Measurements from ENCODE around the gene SBF2. TPM values are rescaled to one million over a fixed set of nuclear protein-coding genes. Genes with fewer than 3 reads are reported as not detected.

The SBF2 gene
- total RNA-seq, 2 donors from 2014 or later: 13.4 to 28.8 TPM

GRCh38 chr11:10301656-10302358 is 7.8 kb upstream of the SBF2 start:
- ATAC-seq (replicated peaks in 1 of 2) (no peak), DNase-seq (no peak)
- no peak overlapping the region for H3K27ac Mint-ChIP-seq
- peaks cover 88% of the 10 kb centered on the region for H3K27me3 Mint-ChIP-seq (ENCODE audit: low read depth)
- H3K9me3 Mint-ChIP-seq: no peaks in the 10 kb centered on the region
- peaks cover 57% of the 10 kb centered on the region for H3K4me1 Mint-ChIP-seq (ENCODE audit: low read depth)
- H3K36me3 Mint-ChIP-seq (ENCODE audit: insufficient read depth in 2 of 2): peaks cover 3 to 4% of the 10 kb centered on the region in 2 donors
- peak overlapping the region; percentile 92 to 93 for H3K4me3 Mint-ChIP-seq

- Mint-ChIP-seq H3K27ac (no peak overlapping the region), H3K27me3 (ENCODE audit: low read depth) (peaks cover 78% of the 10 kb centered on the region), H3K4me3 (peak overlapping the region; percentile 7 to 35)
These were observed 4.3 kb upstream of the SBF2 start for GRCh38 chr11:10298342-10298741.

GRCh38 chr11:10295064-10295901 is 1.3 kb upstream of the SBF2 start:
- Mint-ChIP-seq H3K4me1 (ENCODE audit: low read depth) (peaks cover 50% of the 10 kb centered on the region), H3K27ac (peak overlapping the region; percentile 58), H3K4me3 (peak overlapping the region; percentile 80 to 92), H3K36me3 (ENCODE audit: insufficient read depth in 2 of 2) (no peaks in the 10 kb centered on the region), H3K27me3 (ENCODE audit: low read depth) (peaks cover 63% of the 10 kb centered on the region), H3K9me3 (no peaks in the 10 kb centered on the region)
- DNase-seq: no peak
- no peak for ATAC-seq (replicated peaks in 1 of 2)

More at GRCh38 chr11:10298342-10298741, 4.3 kb upstream of the SBF2 start:
- DNase-seq: peak; percentile 73 to 74
- peak; percentile 79 to 90 for ATAC-seq (replicated peaks in 1 of 2)
- H3K4me1 Mint-ChIP-seq (ENCODE audit: low read depth): peaks cover 46% of the 10 kb centered on the region
- peaks cover 2 to 3% of the 10 kb centered on the region in 2 donors for H3K36me3 Mint-ChIP-seq (ENCODE audit: insufficient read depth in 2 of 2)
- H3K9me3 Mint-ChIP-seq: no peaks in the 10 kb centered on the region

GRCh38 chr11:10294290-10294953 is 403 bp upstream of the SBF2 start:
- no peak for DNase-seq
- peak overlapping the region; percentile 80 to 92 for H3K4me3 Mint-ChIP-seq
- no peaks in the 10 kb centered on the region for H3K9me3 Mint-ChIP-seq
- ATAC-seq (replicated peaks in 1 of 2): no peak
- H3K36me3 Mint-ChIP-seq (ENCODE audit: insufficient read depth in 2 of 2): no peaks in the 10 kb centered on the region
- H3K27ac Mint-ChIP-seq: no peak overlapping the region
- H3K27me3 Mint-ChIP-seq (ENCODE audit: low read depth): peaks cover 55% of the 10 kb centered on the region
- H3K4me1 Mint-ChIP-seq (ENCODE audit: low read depth): peaks cover 50% of the 10 kb centered on the region

- Mint-ChIP-seq H3K4me3 (peak overlapping the region; percentile 37 to 38), H3K27me3 (ENCODE audit: low read depth) (peaks cover 36% of the 10 kb centered on the region), H3K27ac (no peak overlapping the region), H3K9me3 (no peaks in the 10 kb centered on the region), H3K36me3 (ENCODE audit: insufficient read depth in 2 of 2) (no peaks in the 10 kb centered on the region), H3K4me1 (ENCODE audit: low read depth) (peaks cover 33% of the 10 kb centered on the region)
- no peak for ATAC-seq (replicated peaks in 1 of 2)
- DNase-seq: no peak
These were observed 2.0 kb downstream of the SBF2 start for GRCh38 chr11:10291801-10292638.

- Mint-ChIP-seq H3K9me3 (no peaks in the 10 kb centered on the region), H3K4me1 (ENCODE audit: low read depth) (peaks cover 20% of the 10 kb centered on the region), H3K27ac (no peak overlapping the region), H3K4me3 (no peak overlapping the region), H3K36me3 (ENCODE audit: insufficient read depth in 2 of 2) (no peaks in the 10 kb centered on the region), H3K27me3 (ENCODE audit: low read depth) (peaks cover 14% of the 10 kb centered on the region)
- ATAC-seq (replicated peaks in 1 of 2) (no peak), DNase-seq (no peak)
These were observed 4.1 kb downstream of the SBF2 start for GRCh38 chr11:10289765-10290380.

- no peak for ATAC-seq (replicated peaks in 1 of 2)
- Mint-ChIP-seq H3K4me1 (ENCODE audit: low read depth) (peaks cover 17% of the 10 kb centered on the region), H3K9me3 (no peaks in the 10 kb centered on the region), H3K27me3 (ENCODE audit: low read depth) (peaks cover 12% of the 10 kb centered on the region), H3K36me3 (ENCODE audit: insufficient read depth in 2 of 2) (no peaks in the 10 kb centered on the region), H3K4me3 (no peak overlapping the region), H3K27ac (no peak overlapping the region)
- no peak for DNase-seq
These were observed 4.9 kb downstream of the SBF2 start for GRCh38 chr11:10288881-10289764.

GRCh38 chr11:10287766-10288715 is 6.0 kb downstream of the SBF2 start:
- Mint-ChIP-seq H3K36me3 (ENCODE audit: insufficient read depth in 2 of 2) (no peaks in the 10 kb centered on the region), H3K4me1 (ENCODE audit: low read depth) (peaks cover 15% of the 10 kb centered on the region), H3K9me3 (no peaks in the 10 kb centered on the region), H3K27me3 (ENCODE audit: low read depth) (peaks cover 11% of the 10 kb centered on the region), H3K27ac (no peak overlapping the region), H3K4me3 (no peak overlapping the region)
- DNase-seq: no peak
- no peak for ATAC-seq (replicated peaks in 1 of 2)

- ATAC-seq (replicated peaks in 1 of 2) (no peak), DNase-seq (no peak)
- Mint-ChIP-seq H3K9me3 (no peaks in the 10 kb centered on the region), H3K27ac (no peak overlapping the region), H3K4me3 (no peak overlapping the region), H3K4me1 (ENCODE audit: low read depth) (peaks cover 6% of the 10 kb centered on the region), H3K27me3 (ENCODE audit: low read depth) (peaks cover 6% of the 10 kb centered on the region), H3K36me3 (ENCODE audit: insufficient read depth in 2 of 2) (no peaks in the 10 kb centered on the region)
These were observed 6.9 kb downstream of the SBF2 start for GRCh38 chr11:10287140-10287539.

GRCh38 chr11:10285148-10285802 is 8.7 kb downstream of the SBF2 start:
- no peak for ATAC-seq (replicated peaks in 1 of 2)
- Mint-ChIP-seq H3K27me3 (ENCODE audit: low read depth) (no peaks in the 10 kb centered on the region), H3K9me3 (no peaks in the 10 kb centered on the region)

More at GRCh38 chr11:10285148-10285802, 8.7 kb downstream of the SBF2 start:
- Mint-ChIP-seq H3K27ac (no peak overlapping the region), H3K36me3 (ENCODE audit: insufficient read depth in 2 of 2) (no peaks in the 10 kb centered on the region), H3K4me3 (no peak overlapping the region), H3K4me1 (ENCODE audit: low read depth) (no peaks in the 10 kb centered on the region)
- DNase-seq: no peak
